Testis (tissue), 3 donors: ENCODE measurements around the gene NIPAL1. TPM values are rescaled to one million over a fixed set of nuclear protein-coding genes. Genes with fewer than 3 reads are reported as not detected.

Experiments used
- DNase-seq: peaks from one replicate; pipeline ENCODE4 v3.0.0-alpha.2; 2019
- H3K27ac ChIP-seq, 2 donors: fragments of 200-600 bp; sonication (generic); one replicate each; pipeline ENCODE4 v1.5.1; 2019
- H3K27me3 ChIP-seq: fragments of 200-600 bp; sonication (generic); one replicate; pipeline ENCODE4 v1.5.1; 2019
- H3K36me3 ChIP-seq: fragments of 200-600 bp; sonication (generic); one replicate; pipeline ENCODE4 v1.5.1; 2017; ENCODE audit warnings: low read depth; ENCODE audit errors: missing control alignments
- H3K4me1 ChIP-seq: fragments of 200-600 bp; sonication (generic); one replicate; pipeline ENCODE4 v1.5.1; 2019
- H3K4me3 ChIP-seq, 2 donors: fragments of 200-600 bp; sonication (generic); one replicate each; pipeline ENCODE4 v1.5.1; 2017 to 2019
- H3K9me3 ChIP-seq: fragments of 200-600 bp; sonication (generic); one replicate; pipeline ENCODE4 v1.5.1; 2017
- POLR2A ChIP-seq: fragments of 450-650 bp; IDR thresholded peaks from one replicate; pipeline ENCODE4 v1.6.1; 2017; ENCODE audit warnings: antibody characterized with exemption, mild to moderate bottlenecking, moderate library complexity
- WGBS, 2 donors: methylation state at CpG; one replicate each; pipeline ENCODE4 v1.1.5; 2018; 5-methylcytosine and 5-hydroxymethylcytosine counted together
- intact Hi-C: fragments of 100-400 bp; cut with DNase I; formaldehyde crosslinking; loops from one replicate; pipeline ENCODE4 v1.15.1; 2023; ENCODE audit warnings: low total_unique reads
- polyA plus RNA-seq: library from polyadenylated mRNA; stranded (reverse); fragments of 350-450 nt; fragmentation: Illumina TruSeq; extraction: RNeasy Lipid Tissue Mini Kit (QIAGEN cat#74804); gene quantifications from one replicate; pipeline ENCODE4 v1.2.3, GENCODE V29; 2014; ENCODE audit warnings: low read depth, low replicate concordance; ENCODE audit not compliant: insufficient read depth
- total RNA-seq, 2 donors: library from RNA; depleted of rRNA; stranded (reverse); fragments of >200 nt; gene quantifications; one replicate each; pipeline ENCODE4 v1.2.3, GENCODE V29; 2016
- TF ChIP-seq, protein P1 (sequence below), 3 experiments: fragments of 450-650 bp in 2 of 3; fragments of 200-600 bp in 1 of 3; sonication (generic) in 1 of 3; IDR thresholded peaks; one replicate each; pipeline ENCODE4 v1.5.1; 2016 to 2019; ENCODE audit warnings: antibody characterized with exemption in 3 of 3, mild to moderate bottlenecking in 2 of 3, moderate library complexity in 1 of 3

NIPAL1 gene
- total and polyA plus RNA-seq, 3 donors from 2014 or later: 0.79 to 3.2 (median 2.3) TPM

DNA sequence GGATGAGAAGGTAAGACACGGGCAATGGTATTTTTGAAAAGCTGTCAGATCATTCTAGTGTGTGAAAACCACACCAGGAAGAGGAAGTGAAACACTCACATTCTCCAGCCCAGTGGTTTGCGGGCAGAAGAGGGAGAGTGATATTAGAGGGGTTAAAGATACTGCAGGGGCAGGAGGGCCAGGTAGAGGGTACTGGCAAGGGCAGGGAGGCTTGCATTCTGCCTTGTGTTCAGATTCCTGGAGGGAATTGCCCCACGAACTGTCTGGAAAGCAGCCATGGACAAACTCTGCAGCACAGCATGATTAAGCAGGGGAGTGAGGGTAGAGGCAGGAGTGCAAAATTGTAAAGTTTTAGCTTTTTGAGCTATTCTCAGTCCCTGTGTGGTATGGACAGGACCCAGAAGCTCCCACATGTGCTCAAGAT lies 30.9 kb downstream of the NIPAL1 start:
- WGBS, 2 donors: 47 to 63% methylated on average over 3 of the region's 3 CpGs
- H3K27ac ChIP-seq: no peak overlapping the region
- TF ChIP-seq POLR2A: no peak
- TF ChIP-seq, protein P1, sequence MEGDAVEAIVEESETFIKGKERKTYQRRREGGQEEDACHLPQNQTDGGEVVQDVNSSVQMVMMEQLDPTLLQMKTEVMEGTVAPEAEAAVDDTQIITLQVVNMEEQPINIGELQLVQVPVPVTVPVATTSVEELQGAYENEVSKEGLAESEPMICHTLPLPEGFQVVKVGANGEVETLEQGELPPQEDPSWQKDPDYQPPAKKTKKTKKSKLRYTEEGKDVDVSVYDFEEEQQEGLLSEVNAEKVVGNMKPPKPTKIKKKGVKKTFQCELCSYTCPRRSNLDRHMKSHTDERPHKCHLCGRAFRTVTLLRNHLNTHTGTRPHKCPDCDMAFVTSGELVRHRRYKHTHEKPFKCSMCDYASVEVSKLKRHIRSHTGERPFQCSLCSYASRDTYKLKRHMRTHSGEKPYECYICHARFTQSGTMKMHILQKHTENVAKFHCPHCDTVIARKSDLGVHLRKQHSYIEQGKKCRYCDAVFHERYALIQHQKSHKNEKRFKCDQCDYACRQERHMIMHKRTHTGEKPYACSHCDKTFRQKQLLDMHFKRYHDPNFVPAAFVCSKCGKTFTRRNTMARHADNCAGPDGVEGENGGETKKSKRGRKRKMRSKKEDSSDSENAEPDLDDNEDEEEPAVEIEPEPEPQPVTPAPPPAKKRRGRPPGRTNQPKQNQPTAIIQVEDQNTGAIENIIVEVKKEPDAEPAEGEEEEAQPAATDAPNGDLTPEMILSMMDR (IDR thresholded peaks at IDR 0.05): no peak
- intact Hi-C loops: no loop called here
- no peaks in the 10 kb centered on the region for H3K36me3 ChIP-seq
- H3K4me3 ChIP-seq: no peak overlapping the region
- no peaks in the 10 kb centered on the region for H3K27me3 ChIP-seq
- H3K4me1 ChIP-seq: no peaks in the 10 kb centered on the region
- H3K9me3 ChIP-seq: no peaks in the 10 kb centered on the region
- no peak for DNase-seq

DNA sequence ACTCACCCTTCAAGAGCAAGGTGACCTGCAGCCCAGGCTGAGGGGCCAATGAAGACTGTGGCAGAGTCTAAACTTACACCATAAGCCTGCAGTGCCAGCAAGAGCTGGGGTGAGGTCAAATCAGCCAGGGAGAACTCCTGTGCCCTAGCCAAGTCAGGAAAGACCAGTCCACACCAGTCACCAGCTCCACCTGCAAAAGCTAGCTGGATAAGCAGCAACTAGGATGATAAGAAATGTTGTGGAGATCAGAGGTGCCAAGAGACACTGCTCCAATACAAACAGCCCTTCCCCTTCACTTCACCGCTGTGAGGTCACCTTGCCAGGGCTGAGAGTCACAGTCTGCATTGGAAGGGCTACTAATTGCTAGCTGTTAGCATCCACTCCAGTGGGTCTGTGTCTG lies 31.3 kb downstream of the NIPAL1 start:
- H3K4me3 ChIP-seq: no peak overlapping the region
- intact Hi-C loops: no loop called here
- 78 to 80% methylated on average over 1 of the region's 1 CpG for WGBS, 2 donors
- no peaks in the 10 kb centered on the region for H3K4me1 ChIP-seq
- no peak overlapping the region for H3K27ac ChIP-seq
- no peaks in the 10 kb centered on the region for H3K36me3 ChIP-seq
- no peaks in the 10 kb centered on the region for H3K27me3 ChIP-seq
- TF ChIP-seq POLR2A: no peak
- TF ChIP-seq, protein P1 (IDR thresholded peaks at IDR 0.05): no peak
- no peaks in the 10 kb centered on the region for H3K9me3 ChIP-seq
- DNase-seq: no peak

DNA sequence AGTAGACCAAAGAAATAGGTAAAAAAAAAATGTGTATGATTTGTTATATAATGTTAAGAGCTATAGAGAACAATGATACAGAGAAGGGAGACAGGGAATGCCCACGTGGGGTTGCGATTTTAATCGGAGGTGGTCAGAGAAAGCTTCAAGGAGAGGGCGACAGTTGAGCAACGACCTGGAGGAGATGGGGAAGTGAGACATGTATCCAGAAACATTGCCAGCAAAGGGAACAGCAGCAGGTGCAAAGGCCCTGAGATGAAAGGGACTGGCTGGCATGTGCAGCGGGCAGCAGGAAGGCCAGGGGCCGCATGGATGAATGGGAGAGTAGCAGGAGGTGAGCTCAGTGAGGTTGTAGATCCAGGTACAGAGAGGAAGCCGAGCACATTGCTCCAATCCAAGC lies 32.9 kb downstream of the NIPAL1 start:
- DNase-seq: no peak
- no peak overlapping the region for H3K27ac ChIP-seq
- intact Hi-C loops: no loop called here
- no peaks in the 10 kb centered on the region for H3K9me3 ChIP-seq
- H3K4me3 ChIP-seq: no peak overlapping the region
- 77 to 88% methylated on average over 8 of the region's 8 CpGs for WGBS, 2 donors
- H3K36me3 ChIP-seq: no peaks in the 10 kb centered on the region
- TF ChIP-seq, protein P1 (IDR thresholded peaks at IDR 0.05): no peak
- TF ChIP-seq POLR2A: no peak
- H3K4me1 ChIP-seq: no peaks in the 10 kb centered on the region
- H3K27me3 ChIP-seq: no peaks in the 10 kb centered on the region

DNA sequence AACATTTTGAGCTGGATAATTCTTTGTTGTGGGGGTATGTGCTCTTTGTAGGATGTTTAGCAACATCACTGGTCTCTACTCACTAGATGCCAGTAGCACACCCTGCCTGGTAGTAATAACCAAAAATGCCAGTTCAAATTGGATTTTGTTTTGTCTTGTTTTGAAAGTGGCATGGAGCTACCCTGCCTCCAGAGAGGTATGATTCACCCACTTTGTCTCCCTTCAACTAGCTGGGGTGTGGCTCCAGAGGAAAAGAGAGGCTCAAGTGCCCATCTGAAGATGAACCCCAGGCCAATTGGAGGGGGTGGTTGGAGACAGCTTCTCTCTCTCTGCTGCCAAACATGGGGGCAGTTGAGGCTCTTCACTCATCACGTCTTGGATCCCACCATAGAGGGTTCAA lies 34.5 kb downstream of the NIPAL1 start:
- H3K9me3 ChIP-seq: no peaks in the 10 kb centered on the region
- 78 to 100% methylated on average over 1 of the region's 1 CpG for WGBS, 2 donors
- H3K36me3 ChIP-seq: no peaks in the 10 kb centered on the region
- H3K27ac ChIP-seq: no peak overlapping the region
- H3K27me3 ChIP-seq: no peaks in the 10 kb centered on the region
- H3K4me3 ChIP-seq: no peak overlapping the region
- TF ChIP-seq, protein P1 (IDR thresholded peaks at IDR 0.05): no peak
- TF ChIP-seq POLR2A: no peak
- DNase-seq: no peak
- H3K4me1 ChIP-seq: no peaks in the 10 kb centered on the region
- intact Hi-C loops: no loop called here
